NCI-H1436 (cell line): ENCODE data around the gene RYR2.

Experiments used
- DNase-seq: peaks from one replicate; lab custom pipeline; 2025; lab: John Stamatoyannopoulos, UW

The RYR2 gene

DNA sequence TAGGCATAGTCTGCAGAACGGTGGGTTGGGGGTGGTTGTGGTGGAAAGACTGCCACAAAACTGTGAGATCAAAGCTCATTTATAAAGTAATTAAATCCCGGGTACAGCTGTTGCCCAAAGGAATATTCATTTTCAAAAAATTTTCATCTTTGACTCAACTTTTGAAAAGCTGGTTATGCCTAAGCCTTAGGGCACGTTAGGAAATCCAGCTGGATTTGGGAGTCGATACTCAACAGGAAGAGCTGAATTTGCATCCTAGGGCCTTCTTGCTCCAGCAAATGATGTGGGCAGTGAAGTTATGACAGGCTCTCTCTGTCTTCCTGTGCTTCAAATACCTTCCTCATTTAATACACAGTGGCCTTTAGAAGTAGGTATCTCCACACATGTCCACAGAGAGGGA is 817.0 kb downstream of the RYR2 start:
- no peak for DNase-seq

- DNase-seq, result no peak
Measured at GRCh38 chr1:237861944-237862343, 820.0 kb downstream of the RYR2 start.

DNA sequence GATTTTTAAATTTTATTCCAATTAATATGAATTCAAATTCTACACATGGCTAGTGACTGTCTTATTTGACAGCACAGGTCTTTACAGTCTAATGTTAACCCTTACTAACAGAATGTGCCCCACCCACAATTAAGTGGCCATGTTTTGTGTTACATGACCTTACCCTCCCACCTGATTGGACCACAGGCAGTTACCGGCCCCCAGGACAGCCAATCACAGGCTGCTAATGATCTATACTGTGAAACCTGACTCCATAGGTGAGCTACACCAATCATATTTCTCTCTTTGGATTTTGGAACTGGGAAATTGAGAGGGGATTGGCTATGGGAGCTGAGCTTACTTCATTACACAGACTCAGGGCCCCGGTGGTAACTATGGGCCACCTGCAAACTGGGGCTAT is 821.2 kb downstream of the RYR2 start:
- DNase-seq, result no peak

DNA sequence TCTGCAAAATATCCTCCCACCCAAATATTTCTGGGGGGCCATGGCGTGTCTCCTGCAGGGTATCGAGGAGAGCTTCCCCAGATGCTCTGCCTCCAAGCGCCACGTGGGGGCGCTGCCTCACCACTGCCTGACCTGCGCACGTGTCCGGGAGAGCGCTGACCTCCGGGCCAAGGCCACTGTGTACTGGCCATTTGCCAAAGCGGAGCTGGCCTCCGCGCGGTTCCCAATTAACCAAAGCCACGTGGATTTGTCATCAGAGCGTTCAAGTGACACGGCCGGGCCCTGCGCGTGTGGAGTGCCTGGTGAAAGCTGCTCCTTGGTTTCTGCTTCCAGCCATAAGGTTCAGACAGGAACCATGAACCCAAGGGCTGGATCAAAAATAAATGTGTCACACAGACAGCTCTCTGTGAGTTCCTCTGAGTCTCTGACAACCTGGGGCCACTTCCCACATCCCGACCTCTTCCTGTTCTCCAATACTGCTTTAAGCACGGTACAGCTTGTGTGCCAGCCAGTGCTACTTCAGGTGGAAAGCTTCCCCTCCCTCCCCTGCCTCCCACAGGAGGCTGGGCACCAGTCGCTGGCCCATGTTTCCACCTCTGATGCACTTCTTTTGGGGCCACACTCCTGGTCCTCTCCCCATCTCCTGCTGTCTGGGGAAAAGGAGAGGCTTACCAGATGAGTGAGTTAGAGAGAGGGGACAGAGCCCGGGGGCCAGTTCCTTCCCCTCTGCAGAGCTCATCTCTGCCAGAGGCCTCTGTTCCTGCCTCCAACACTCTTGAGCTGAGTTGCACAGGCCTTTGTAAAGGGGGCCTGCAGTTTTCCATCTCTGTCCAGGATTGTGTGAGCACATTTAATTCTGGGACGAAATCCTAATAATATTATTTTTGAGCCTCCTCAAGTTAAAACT is 822.6 kb downstream of the RYR2 start:
- DNase-seq, result peak; percentile 49

DNA sequence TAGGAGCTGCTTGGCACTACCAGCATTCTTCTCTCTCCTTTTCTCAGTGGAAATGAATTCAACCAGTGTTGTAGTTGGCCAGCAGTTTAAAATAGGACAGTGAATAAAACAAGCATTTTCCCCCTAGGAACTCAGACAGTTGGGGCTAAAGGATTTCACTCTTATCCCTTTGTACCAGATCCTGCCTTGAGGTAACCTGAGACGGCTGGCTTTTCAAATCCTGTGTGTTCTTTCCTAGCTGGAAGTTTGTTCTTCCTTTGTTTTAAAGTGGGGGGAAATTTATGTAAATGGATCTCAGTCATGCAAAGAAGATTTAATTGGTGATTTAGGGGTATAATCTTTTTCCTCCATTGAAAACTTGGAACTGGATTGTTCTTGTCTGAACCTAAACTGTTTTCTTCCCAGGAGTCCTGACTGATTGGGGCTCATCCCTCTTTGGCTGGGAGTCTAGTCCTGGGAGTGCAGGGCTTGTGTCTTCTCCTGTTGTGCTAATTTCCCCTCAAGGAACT is 825.5 kb downstream of the RYR2 start:
- no peak for DNase-seq

GRCh38 chr1:237868817-237869600 is 827.0 kb downstream of the RYR2 start:
- no peak for DNase-seq

GRCh38 chr1:237873487-237874211 is 831.7 kb downstream of the RYR2 start:
- no peak for DNase-seq

DNA sequence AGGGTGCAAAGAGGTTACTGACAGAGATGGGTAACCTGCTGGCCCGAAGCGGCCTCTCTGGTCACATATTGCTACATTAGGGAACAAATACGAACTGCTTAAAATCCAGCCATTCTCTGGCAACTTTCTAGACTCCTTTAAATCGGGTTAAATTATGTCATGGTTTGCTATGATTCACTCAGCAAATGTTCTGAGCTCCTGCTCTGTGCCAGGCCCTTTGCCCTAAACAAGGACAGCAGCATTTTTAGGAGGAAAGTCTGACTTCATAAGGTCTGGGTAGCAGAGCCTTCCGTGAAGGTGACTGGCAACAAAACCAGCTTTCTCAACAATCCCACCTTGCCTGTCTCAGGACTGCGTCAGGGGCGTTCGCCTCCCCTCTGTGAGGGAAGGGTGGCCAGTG is 833.3 kb downstream of the RYR2 start:
- DNase-seq, result no peak

- DNase-seq, result no peak
Measured at GRCh38 chr1:237877631-237878030, 835.6 kb downstream of the RYR2 start.

- DNase-seq, result no peak
Measured at GRCh38 chr1:237878406-237878805, 836.4 kb downstream of the RYR2 start.

DNA sequence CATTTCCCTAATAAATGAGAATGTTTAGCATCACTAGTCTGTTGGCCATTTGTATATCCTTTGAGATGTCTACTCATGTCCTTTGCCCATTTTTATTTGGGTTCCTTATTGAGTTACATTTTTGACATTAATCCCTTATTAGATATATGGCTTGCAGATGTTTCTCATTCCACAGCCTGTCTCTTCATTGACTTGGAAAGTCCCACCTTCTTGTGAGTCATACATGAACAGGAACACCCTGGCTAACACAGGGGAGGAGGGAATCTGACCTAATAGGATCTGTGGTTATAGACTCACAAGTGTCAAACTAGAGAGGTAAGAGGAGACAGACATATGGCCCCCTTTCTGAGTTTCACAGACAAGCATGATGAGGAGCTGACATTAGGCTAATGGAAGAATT is 837.2 kb downstream of the RYR2 start:
- no peak for DNase-seq
